Measurements from ENCODE around the gene RBM39.
"Not testable (repeated sequence)": the region's sequence is repeated elsewhere in the genome, so short reads cannot be mapped to it uniquely, and the experiment has no call there.

RBM39 gene

GRCh38 chr20:35750611-35751010 lies 8.6 kb upstream of the RBM39 start:
- DNase-seq, result no peak

- DNase-seq, result not testable (repeated sequence)
Observed at GRCh38 chr20:35744492-35744841, 2.4 kb upstream of the RBM39 start.

GRCh38 chr20:35743693-35744491 lies 1.8 kb upstream of the RBM39 start:
- no peak for DNase-seq

- no peak for DNase-seq
Observed at GRCh38 chr20:35742741-35743523, 872 bp upstream of the RBM39 start.

GRCh38 chr20:35739294-35740163 lies 2.5 kb downstream of the RBM39 start:
- no peak for DNase-seq

GRCh38 chr20:35738410-35739179 lies 3.5 kb downstream of the RBM39 start:
- no peak for DNase-seq

GRCh38 chr20:35737865-35738333 lies 4.2 kb downstream of the RBM39 start:
- DNase-seq, result no peak

GRCh38 chr20:35735826-35736470 lies 6.1 kb downstream of the RBM39 start:
- no peak for DNase-seq

- DNase-seq, result no peak
Observed at GRCh38 chr20:35734777-35735649, 7.0 kb downstream of the RBM39 start.

- DNase-seq, result no peak
Observed at GRCh38 chr20:35734374-35734773, 7.7 kb downstream of the RBM39 start.

- no peak for DNase-seq
Observed at GRCh38 chr20:35732644-35732982, 9.4 kb downstream of the RBM39 start.

GRCh38 chr20:35731862-35732643 lies 10.0 kb downstream of the RBM39 start:
- no peak for DNase-seq

GRCh38 chr20:35731469-35731788 lies 10.6 kb downstream of the RBM39 start:
- no peak for DNase-seq

GRCh38 chr20:35730583-35731468 lies 11.2 kb downstream of the RBM39 start:
- no peak for DNase-seq

GRCh38 chr20:35729836-35730582 lies 12.1 kb downstream of the RBM39 start:
- DNase-seq, result no peak

GRCh38 chr20:35729283-35729807 lies 12.7 kb downstream of the RBM39 start:
- no peak for DNase-seq

- DNase-seq, result no peak
Observed at GRCh38 chr20:35726842-35727711, 15.0 kb downstream of the RBM39 start.
